Raji (cell line): ENCODE data around the gene HOXC10.

Source experiments
- POLR2A ChIP-seq: IDR thresholded peaks from 2 replicates; pipeline ENCODE4 v1.6.1; 2011; ENCODE audit warnings: low read depth, low read length, control low read depth; ENCODE audit not compliant: insufficient read depth

Gene HOXC10

DNA sequence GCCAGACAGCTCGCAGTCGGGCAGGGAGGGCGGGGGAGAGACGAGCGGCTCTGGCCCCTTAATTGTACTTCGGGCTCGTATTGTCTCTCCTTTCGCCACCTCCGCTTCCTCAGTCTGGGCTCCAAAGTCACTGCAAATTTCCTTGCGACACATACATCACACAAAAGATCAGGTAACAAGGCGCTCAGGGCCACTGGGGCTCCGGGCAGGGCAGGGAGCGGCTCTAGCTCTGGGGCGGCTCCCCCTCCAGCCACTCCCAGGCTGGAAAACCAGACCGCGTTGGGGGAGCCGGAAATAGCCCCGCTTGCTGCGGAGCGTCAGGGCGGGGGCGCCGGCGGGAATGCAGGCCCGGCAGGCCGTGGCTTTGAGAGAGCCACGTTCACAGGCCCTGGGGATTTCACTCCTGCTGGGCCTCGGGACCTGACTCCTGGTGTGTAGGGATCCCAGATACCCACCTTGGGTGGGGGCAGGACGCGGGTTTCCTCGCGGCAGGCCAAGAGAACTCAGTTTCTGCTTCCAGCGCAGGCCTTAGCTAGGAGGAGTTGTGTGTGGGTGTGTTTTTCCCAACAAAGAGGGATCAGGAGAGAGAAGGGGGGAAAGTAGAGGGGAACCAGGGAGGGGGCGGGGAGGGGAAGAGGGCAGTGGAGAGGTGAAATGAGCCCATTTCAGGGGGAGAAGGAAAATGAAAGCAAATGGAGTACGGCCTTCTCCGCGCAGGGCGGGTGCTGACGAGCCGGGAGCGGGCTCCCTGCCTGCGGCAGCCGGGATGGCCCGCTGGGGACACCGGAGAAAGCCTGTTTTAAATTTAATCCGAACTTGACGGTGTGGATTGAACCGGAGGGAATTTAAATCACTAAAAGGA, 10.7 kb downstream of the HOXC10 start:
- TF ChIP-seq POLR2A, result no peak

- TF ChIP-seq POLR2A, result no peak
These were observed 11.6 kb downstream of the HOXC10 start for GRCh38 chr12:53996240-53997203.

DNA sequence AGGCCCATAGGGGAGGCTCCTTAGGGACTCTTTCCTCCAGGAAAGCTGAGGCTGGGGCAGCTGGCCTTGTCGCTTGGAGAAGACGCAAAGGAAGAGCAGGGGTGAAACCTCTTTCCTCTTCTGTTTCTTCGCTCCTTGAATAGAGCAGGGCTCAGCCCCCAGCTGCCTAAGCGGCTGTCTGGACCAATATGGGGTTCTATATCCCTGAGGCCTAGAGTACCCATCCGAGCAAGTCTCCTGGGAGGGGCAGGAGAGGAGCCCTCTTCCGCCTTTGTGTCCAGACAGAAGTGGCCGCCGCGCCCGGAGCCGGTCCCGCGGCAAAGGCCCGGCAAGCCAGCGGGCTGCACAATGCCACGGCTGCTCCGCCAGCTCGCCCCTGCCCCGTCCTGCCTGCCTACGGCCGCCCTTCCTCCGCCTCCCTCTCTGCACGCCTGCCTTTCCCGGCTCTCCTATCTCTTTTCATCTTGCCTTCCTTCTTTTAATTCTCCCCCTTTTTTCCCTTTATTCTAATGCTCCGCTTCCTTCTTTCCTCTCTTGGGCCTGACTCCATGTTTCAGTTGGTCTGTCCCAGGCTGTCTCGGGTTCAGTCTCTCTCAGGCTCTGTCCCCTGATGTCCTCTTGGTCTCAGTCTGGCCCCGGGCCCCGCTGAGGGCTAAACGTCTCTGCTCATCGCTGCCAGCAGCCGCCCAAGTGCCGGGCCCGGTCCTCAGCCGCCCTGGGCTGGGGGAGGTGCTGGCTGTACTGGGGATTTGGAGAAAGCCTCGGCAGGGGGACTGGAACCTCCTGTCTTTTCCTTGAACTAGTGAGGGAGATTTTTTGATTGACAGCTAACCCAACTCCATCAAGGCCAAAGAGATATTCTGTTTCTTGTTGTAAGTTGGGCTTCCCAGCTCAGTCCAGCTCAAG, 12.5 kb downstream of the HOXC10 start:
- TF ChIP-seq POLR2A, result no peak

- no peak for TF ChIP-seq POLR2A
These were observed 13.4 kb downstream of the HOXC10 start for GRCh38 chr12:53998110-53998899.

DNA sequence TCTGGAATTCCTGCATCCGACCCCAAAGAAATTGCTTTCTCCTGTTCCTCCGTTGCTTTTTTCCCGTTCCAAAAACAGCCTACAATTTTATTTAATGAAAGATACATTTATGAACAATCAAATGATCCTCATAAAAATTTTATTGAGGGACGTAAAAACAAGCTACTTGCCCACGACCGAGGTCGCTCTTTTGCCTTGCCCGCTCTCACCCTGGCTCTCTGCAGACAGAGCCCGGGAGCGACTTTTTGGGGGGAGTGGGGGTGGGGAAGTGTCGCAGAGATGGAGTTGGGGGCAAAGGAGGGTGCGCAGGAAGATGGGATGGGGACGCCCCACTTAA, 13.9 kb downstream of the HOXC10 start:
- no peak for TF ChIP-seq POLR2A

DNA sequence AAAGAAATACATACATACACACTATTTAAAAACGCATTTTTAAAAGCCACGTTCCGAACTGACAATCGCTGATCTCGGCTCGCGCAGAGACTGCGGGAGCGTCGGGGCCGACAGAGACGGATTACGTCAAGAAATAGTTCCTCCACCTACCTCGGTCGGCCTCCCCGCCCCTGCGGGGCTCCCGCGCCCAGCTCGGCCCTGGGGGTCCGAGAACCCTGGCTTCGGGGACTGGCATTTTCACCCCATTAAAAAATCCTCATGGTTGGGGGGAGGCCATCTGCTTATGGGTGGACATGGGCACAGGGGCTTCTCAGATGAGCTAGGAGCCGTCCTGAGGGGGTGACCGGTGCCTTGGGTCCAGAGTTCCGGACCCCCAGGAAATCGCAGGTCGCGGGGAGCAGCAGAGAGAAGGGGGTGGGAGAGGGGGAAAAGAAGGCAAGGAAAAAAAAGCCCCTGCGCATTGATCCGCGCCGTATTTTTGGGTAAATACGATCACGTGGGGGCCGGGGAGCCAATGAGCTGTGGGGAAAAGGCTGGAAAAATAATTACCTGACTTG, 14.7 kb downstream of the HOXC10 start:
- no peak for TF ChIP-seq POLR2A

GRCh38 chr12:54000116-54001114, 15.5 kb downstream of the HOXC10 start, which contains the start of gene HOXC9:
TSS of gene HOXC9 (plus strand) at chr12:54000161. CDS start at chr12:54000189, 28 bp downstream.
- no peak for TF ChIP-seq POLR2A

DNA sequence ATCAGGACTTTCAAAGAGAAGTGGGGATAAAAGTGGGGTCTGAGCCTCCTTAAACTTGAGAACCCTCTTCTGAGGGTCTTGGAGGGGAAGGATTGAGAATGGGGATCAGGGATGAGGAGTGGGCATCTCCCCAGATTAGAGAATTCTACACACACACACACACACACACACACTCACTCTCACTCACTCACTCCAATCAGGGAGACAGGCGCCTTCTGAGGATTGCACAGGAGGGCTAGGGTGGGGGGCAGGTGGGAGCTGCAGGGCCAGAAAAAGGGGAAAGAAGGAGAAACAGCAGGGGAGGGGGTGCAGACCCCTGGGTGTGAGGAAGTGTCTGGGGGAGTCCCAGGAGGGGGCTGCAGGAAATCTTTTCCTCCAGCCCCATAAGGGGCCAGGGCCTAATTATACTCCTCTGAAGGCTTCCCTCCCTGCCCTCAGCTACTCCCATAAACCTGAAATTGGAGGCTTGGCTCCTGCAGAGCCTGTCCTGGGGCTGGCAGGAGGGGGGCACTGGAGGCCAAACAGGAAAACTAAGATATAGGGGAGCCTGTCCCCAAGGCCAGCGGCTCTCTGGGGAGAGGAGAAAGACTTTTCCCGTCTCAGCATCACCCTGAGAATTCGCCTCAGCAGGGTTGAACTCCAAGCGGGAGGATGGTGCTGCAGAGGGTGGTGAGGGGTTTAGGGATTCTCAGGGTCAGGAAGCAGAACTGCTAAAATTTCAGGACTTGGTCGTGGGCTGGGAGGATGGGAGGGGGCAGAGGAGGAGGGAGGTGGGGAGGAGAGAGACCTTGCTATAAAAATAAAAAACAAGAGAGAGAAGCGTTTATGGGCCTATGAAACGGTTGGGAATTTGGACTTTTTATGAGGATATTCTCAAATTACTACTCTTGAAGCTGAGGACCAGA, 16.6 kb downstream of the HOXC10 start:
- TF ChIP-seq POLR2A, result no peak

DNA sequence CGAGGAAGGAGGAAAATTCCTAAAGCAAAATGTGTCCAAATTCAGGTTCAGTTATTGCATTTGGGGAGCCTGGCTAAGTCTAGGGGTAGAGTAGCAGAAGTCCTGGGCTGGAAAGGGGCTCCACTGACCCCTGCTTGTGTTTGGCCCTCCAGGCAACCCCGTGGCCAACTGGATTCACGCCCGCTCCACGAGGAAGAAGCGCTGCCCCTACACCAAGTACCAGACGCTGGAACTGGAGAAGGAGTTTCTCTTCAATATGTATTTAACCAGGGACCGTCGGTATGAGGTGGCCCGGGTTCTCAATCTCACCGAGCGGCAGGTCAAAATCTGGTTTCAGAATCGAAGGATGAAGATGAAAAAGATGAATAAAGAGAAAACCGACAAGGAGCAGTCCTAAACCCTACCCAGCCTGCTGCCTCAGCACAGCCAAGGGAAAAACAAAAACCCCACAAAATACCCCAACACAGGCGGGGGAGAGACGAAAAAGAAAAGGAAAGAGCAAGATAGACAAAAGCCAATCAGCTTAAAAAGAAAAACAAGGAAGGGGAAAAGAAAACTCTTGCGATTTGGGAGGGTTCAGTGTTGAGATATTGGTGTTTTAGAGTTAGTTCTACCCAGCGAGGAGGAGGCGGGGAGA, 17.4 kb downstream of the HOXC10 start:
- TF ChIP-seq POLR2A, result no peak

DNA sequence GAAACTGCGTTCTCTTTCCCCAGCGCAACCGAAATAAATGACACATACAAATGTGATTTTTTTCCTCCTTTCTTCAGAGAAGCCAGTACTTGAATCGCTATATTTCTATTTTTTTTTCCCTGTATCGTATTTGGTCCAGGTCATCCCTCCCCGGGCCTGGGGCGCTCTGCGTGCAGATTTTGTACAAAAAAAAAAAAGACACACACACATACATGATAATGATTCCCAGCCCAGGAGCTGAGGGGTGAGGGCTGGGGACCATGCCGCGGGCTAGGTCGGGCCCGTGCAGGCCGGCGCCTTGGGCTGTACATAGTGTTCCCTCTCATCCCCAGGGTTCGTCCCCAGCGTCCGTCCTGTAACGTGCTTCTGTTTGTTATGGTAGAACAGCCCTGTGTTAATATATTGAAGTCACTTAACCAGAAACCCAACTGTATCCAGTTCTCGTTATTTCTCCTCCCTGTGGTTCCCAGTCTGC, 18.0 kb downstream of the HOXC10 start:
- no peak for TF ChIP-seq POLR2A

- no peak for TF ChIP-seq POLR2A
These were observed 18.7 kb downstream of the HOXC10 start for GRCh38 chr12:54003625-54004024.
